NCI-H2171 treated with DMSO at 0.1 percent for 48 hours (cell line): Measurements from ENCODE around the gene TEN1.
"Not testable (repeated sequence)": the region's sequence is repeated elsewhere in the genome, so short reads cannot be mapped to it uniquely, and the experiment has no call there.

Experiments
- DNase-seq: peaks from one replicate; lab custom pipeline; 2025; lab: John Stamatoyannopoulos, UW

TEN1 gene

GRCh38 chr17:76025294-76025693 is 46.3 kb downstream of the TEN1 start:
- no peak for DNase-seq

GRCh38 chr17:76026714-76027158 is 47.7 kb downstream of the TEN1 start:
- no peak for DNase-seq

- DNase-seq, result no peak
Observed at GRCh38 chr17:76027159-76027839, 48.3 kb downstream of the TEN1 start, which contains the start of gene EVPL. TSS of gene EVPL (minus strand) at chr17:76027306. CDS start at chr17:76027198, 108 bp downstream.

GRCh38 chr17:76032073-76032779 is 53.2 kb downstream of the TEN1 start:
- DNase-seq, result peak; percentile 6

- DNase-seq, result no peak
Observed at GRCh38 chr17:76032780-76033108, 53.7 kb downstream of the TEN1 start.

GRCh38 chr17:76033139-76033538 is 54.1 kb downstream of the TEN1 start:
- DNase-seq, result no peak

GRCh38 chr17:76034428-76035350 is 55.6 kb downstream of the TEN1 start:
- peak; percentile 15 for DNase-seq

GRCh38 chr17:76036497-76037261 is 57.6 kb downstream of the TEN1 start:
- DNase-seq, result no peak

- DNase-seq, result no peak
Observed at GRCh38 chr17:76038050-76038449, 59.0 kb downstream of the TEN1 start.

- DNase-seq, result no peak
Observed at GRCh38 chr17:76039121-76039520, 60.1 kb downstream of the TEN1 start.

GRCh38 chr17:76040376-76040775 is 61.3 kb downstream of the TEN1 start:
- DNase-seq, result no peak

GRCh38 chr17:76042868-76043267 is 63.8 kb downstream of the TEN1 start:
- DNase-seq, result not testable (repeated sequence)

- not testable (repeated sequence) for DNase-seq
Observed at GRCh38 chr17:76044475-76045007, 65.5 kb downstream of the TEN1 start.

GRCh38 chr17:76046064-76046463 is 67.0 kb downstream of the TEN1 start:
- no peak for DNase-seq

- DNase-seq, result no peak
Observed at GRCh38 chr17:76048025-76048605, 69.1 kb downstream of the TEN1 start.

GRCh38 chr17:76048711-76049110 is 69.7 kb downstream of the TEN1 start:
- DNase-seq, result no peak

GRCh38 chr17:76049239-76049638 is 70.2 kb downstream of the TEN1 start:
- DNase-seq, result no peak

GRCh38 chr17:76049836-76050537 is 70.9 kb downstream of the TEN1 start:
- DNase-seq, result no peak
